Hepatocyte (in vitro differentiated cells): ENCODE results near the gene SUN2. TPM values are rescaled to one million over a fixed set of nuclear protein-coding genes. Genes with fewer than 3 reads are reported as not detected.

Experiments used
- DNase-seq: peaks from one replicate; pipeline ENCODE4 v3.0.0-alpha.2; 2016; ENCODE audit warnings: low spot score
- H2AFZ ChIP-seq: fragments of 200-600 bp; sonication (generic); 2 replicates; pipeline ENCODE4 v1.6.0; 2016; ENCODE audit warnings: antibody characterized with exemption, mild to moderate bottlenecking
- H3K27ac ChIP-seq: fragments of 200-600 bp; sonication (generic); 2 replicates; pipeline ENCODE4 v1.5.1; 2016; ENCODE audit warnings: mild to moderate bottlenecking
- H3K27me3 ChIP-seq: fragments of 200-600 bp; sonication (generic); 2 replicates; pipeline ENCODE4 v1.6.1; 2016
- H3K36me3 ChIP-seq: fragments of 200-600 bp; sonication (generic); replicated peaks from 2 replicates; pipeline ENCODE4 v1.5.1; 2016; ENCODE audit warnings: low read depth; ENCODE audit not compliant: insufficient read depth
- H3K4me1 ChIP-seq: fragments of 200-600 bp; sonication (generic); 2 replicates; pipeline ENCODE4 v1.5.1; 2016; ENCODE audit warnings: mild to moderate bottlenecking, moderate library complexity; ENCODE audit not compliant: insufficient read depth
- H3K4me2 ChIP-seq: fragments of 200-600 bp; sonication (generic); 2 replicates; pipeline ENCODE4 v1.6.0; 2016
- H3K4me3 ChIP-seq: fragments of 200-600 bp; sonication (generic); 2 replicates; pipeline ENCODE4 v1.5.1; 2016; ENCODE audit warnings: mild to moderate bottlenecking
- H3K79me2 ChIP-seq: fragments of 200-600 bp; sonication (generic); 2 replicates; pipeline ENCODE4 v1.6.0; 2017; ENCODE audit warnings: mild to moderate bottlenecking
- H3K9me2 ChIP-seq: fragments of 200-600 bp; sonication (generic); replicated peaks from 2 replicates; pipeline ENCODE4 v1.6.0; 2017; ENCODE audit warnings: mild to moderate bottlenecking; ENCODE audit not compliant: insufficient read depth
- H3K9me3 ChIP-seq: fragments of 200-600 bp; sonication (generic); 2 replicates; pipeline ENCODE4 v1.5.1; 2016; ENCODE audit warnings: low read depth, mild to moderate bottlenecking
- H4K20me1 ChIP-seq: fragments of 200-600 bp; sonication (generic); 2 replicates; pipeline ENCODE4 v1.6.0; 2016; ENCODE audit warnings: mild to moderate bottlenecking; ENCODE audit not compliant: insufficient read depth, poor library complexity, severe bottlenecking
- CTCF ChIP-seq: fragments of 200-600 bp; sonication (generic); IDR thresholded peaks from 2 replicates; pipeline ENCODE4 v1.5.1; 2016; ENCODE audit warnings: antibody characterized with exemption, mild to moderate bottlenecking; ENCODE audit not compliant: poor library complexity
- EZH2 ChIP-seq: fragments of 200-600 bp; sonication (generic); IDR thresholded peaks from 2 replicates; pipeline ENCODE4 v1.6.1; 2016; ENCODE audit warnings: antibody characterized with exemption, mild to moderate bottlenecking, borderline replicate concordance
- EZH2phosphoT487 ChIP-seq: fragments of 200-600 bp; sonication (generic); IDR thresholded peaks from one replicate; pipeline ENCODE4 v1.6.1; 2018; ENCODE audit warnings: antibody characterized with exemption, mild to moderate bottlenecking, low read depth, moderate library complexity; ENCODE audit not compliant: unreplicated experiment, severe bottlenecking
- WGBS: methylation state at CpG from one replicate; pipeline ENCODE4 v1.1.6; 2016; ENCODE audit warnings: low lambda C conversion rate; ENCODE audit errors: missing lambda C conversion rate; 5-methylcytosine and 5-hydroxymethylcytosine counted together
- polyA plus RNA-seq: library from polyadenylated mRNA; unstranded; fragments of >200 nt; fragmentation: Nextera tagmentation; extraction: Ambion mirVana; gene quantifications from 2 replicates; pipeline ENCODE4 v1.2.1, GENCODE V29; 2016
- total RNA-seq: library from RNA; depleted of rRNA; stranded (reverse); fragments of >200 nt; gene quantifications from 2 replicates; pipeline ENCODE4 v1.2.3, GENCODE V29; 2014

SUN2 gene
- total and polyA plus RNA-seq, 2 experiments from 2014 or later = 56.1 to 70.8 TPM

DNA sequence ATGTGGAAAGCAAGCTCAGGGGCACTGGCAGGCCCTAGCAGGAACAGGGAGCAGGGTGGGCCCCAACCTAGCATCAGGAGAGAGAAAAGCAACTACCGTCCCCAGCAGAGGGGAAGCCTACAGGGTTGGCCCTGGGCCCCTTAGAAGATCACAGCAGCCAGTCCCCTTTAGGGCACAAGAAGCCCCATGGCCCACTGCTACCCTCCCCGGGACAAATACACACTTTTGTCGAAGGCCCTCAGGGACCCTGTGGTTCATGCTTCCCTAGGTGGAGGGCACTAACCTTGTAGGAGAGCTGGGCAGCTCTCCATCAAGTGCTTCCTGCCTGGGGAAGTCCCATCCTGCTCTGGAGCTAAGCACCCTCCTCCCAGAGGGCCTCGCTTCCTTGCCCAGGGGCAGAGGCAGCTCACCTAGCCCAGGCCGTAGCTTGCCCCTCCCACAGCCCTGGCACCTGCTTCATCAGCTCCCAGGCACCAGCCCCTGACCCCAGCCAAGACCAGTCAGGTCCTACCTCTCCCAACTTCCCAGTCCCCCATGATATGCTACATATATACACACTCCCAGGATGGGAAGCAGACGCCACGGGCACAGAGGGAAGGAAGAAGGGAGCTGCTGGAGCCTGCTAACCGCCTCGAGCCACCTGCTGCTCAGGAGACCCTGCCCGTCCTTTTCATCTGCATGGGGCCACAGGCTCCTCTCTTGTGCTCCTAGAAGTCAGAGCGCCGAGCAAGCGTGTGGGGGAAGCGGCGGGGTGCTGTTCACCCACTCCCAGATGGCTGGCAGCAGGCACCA is 20.1 kb downstream of the SUN2 start:
- no peaks in the 10 kb centered on the region for H4K20me1 ChIP-seq
- H3K4me3 ChIP-seq = no peak overlapping the region
- 90% methylated on average over 15 of the region's 15 CpGs for WGBS
- H3K4me1 ChIP-seq = no peaks in the 10 kb centered on the region
- no peak overlapping the region for H3K4me2 ChIP-seq
- H3K27me3 ChIP-seq = no peaks in the 10 kb centered on the region
- no peaks in the 10 kb centered on the region for H3K36me3 ChIP-seq
- H2AFZ ChIP-seq = no peak overlapping the region
- TF ChIP-seq EZH2 (no peak), EZH2phosphoT487 (no peak), CTCF (no peak)
- H3K27ac ChIP-seq = no peak overlapping the region
- H3K79me2 ChIP-seq = no peaks in the 10 kb centered on the region
- H3K9me3 ChIP-seq = no peaks in the 10 kb centered on the region
- no peak for DNase-seq
- no peaks in the 10 kb centered on the region for H3K9me2 ChIP-seq

GRCh38 chr22:38735126-38735464 is 20.7 kb downstream of the SUN2 start:
- H3K4me1 ChIP-seq = no peaks in the 10 kb centered on the region
- H3K4me2 ChIP-seq = no peak overlapping the region
- H4K20me1 ChIP-seq = no peaks in the 10 kb centered on the region
- H3K4me3 ChIP-seq = no peak overlapping the region
- no peaks in the 10 kb centered on the region for H3K9me3 ChIP-seq
- no peaks in the 10 kb centered on the region for H3K36me3 ChIP-seq
- DNase-seq = no peak
- H3K79me2 ChIP-seq = no peaks in the 10 kb centered on the region
- over 99% methylated on average over 7 of the region's 7 CpGs for WGBS
- no peaks in the 10 kb centered on the region for H3K9me2 ChIP-seq
- no peak for TF ChIP-seq EZH2phosphoT487
- no peak for TF ChIP-seq CTCF
- TF ChIP-seq EZH2 = no peak
- H3K27me3 ChIP-seq = no peaks in the 10 kb centered on the region
- no peak overlapping the region for H3K27ac ChIP-seq
- H2AFZ ChIP-seq = no peak overlapping the region

GRCh38 chr22:38734421-38735100 is 21.2 kb downstream of the SUN2 start:
- no peak for DNase-seq
- H2AFZ ChIP-seq = no peak overlapping the region
- H3K79me2 ChIP-seq = no peaks in the 10 kb centered on the region
- H3K4me2 ChIP-seq = no peak overlapping the region
- no peaks in the 10 kb centered on the region for H3K27me3 ChIP-seq
- no peaks in the 10 kb centered on the region for H3K9me2 ChIP-seq
- peak overlapping the region; percentile 81 for H3K27ac ChIP-seq
- no peak overlapping the region for H3K4me3 ChIP-seq
- no peaks in the 10 kb centered on the region for H4K20me1 ChIP-seq
- H3K4me1 ChIP-seq = no peaks in the 10 kb centered on the region
- TF ChIP-seq CTCF (no peak), EZH2 (no peak), EZH2phosphoT487 (no peak)
- WGBS = 96% methylated on average over 13 of the region's 13 CpGs
- no peaks in the 10 kb centered on the region for H3K9me3 ChIP-seq
- no peaks in the 10 kb centered on the region for H3K36me3 ChIP-seq
